HG03469 (cell line): ENCODE data around the gene ZC3H4.
"Not testable (repeated sequence)": the region's sequence is repeated elsewhere in the genome, so short reads cannot be mapped to it uniquely, and the experiment has no call there.

ENCODE experiments used
- ATAC-seq: cut with Tn5 transposase; IDR thresholded peaks from one replicate; pipeline ENCODE4 v1.9.1; 2021; ENCODE audit warnings: mild to moderate bottlenecking, moderate library complexity, moderate number of reproducible peaks; ENCODE audit not compliant: unreplicated experiment

The ZC3H4 gene

DNA sequence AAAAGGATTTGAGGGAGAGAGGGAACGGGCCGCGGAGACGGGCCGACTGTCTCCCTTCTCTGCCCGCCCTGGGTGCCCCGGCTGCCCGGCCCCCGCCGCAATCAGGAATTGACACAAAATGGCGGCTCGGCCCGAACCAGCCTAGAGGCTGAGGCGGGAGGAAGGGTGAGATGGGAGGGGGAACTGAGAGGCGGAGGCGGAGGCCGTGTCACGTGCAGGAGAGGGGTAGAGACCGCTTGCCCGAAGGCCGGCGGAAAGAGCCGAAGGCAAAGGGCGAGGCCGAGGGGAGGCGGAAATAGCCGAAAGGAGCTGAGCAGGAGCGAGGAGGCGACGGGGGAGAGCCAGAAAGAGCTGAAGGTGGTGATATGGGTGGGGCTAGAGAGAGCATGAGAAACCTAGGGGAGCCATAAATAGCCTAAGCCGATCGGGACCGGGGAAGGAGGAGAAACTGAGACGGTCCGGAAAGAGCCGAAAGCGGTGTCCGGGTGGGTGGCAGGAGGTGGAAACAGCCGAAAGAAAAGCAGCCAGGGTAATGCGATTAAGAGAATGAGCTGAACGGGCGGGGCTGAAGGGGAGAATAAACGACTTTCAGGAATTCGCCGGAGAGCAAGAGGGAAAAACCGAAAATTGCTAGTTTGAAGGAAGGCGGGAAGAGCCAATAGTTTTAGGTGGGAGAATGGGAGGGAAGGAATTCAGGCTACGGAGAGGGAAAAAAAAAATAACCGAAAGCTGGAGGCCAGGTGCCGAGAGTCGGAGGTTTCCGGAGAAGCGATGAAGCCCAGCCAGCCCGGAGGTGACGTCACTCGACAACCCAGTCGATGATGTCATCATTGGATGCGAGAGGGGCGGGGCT lies at the start of gene ZC3H4:
Gene ZC3H4, minus strand, starts transcription at position 780 of the 853 bp plus-strand sequence. CDS start 1,192 bp downstream, outside the sequence.
- ATAC-seq = peak; percentile 71

DNA sequence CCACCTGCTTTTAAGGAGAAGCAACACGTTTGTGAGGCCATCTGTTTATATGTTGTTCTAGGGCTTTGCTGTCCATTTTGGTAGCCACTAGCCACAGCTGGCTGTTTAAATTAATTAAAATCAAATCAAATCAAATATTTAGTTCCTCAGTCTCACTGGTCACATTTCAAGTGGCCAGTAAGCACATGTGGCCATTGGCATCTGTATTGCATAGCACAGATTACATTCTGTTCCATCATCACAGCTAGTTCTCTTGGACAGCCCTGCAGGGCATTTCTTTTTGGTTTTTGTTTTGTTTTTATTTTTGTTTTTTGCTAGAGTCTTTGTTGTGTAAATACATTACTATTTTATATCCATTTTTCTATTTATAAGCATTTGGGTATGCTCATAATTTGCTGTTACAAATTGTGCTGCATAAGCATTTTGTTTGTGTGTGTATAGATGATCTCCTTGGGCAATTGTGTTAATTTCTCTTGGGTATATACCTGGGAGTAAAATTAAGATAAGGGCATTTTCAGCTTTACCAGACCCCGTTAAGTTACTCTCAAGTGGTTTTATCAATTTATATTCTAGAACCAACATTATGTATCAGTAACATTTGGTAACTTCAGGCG lies 48.4 kb upstream of the ZC3H4 start:
- no peak for ATAC-seq

DNA sequence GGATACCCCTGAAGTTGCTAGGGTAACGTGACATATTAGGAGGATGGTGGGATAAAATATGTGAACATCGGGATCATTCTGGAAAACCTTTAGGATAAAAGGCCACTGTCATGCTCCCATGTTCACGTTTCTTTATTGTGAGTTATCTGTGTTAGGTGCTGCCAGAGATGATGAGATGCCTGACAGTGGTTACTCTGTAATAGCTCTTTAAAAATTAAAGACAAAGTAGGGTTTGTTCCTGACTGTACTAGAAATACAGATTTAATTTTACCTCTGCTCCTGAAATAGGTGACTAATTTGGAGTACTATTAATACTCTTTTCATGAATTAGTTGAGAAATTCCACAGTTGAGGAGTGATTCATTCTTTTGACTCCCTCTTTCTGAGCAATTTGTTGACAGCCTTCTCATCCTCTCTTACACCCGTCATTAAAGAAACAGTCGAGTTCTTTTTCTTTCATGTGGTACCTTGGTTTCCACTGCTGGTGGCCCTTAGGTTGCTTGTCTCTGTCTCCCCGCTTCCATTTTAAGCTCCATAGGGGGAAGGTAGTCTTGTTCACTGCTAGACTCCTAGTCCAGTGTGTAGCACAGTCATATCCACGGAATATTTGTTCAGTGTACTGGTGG lies 45.4 kb upstream of the ZC3H4 start:
- ATAC-seq = no peak

DNA sequence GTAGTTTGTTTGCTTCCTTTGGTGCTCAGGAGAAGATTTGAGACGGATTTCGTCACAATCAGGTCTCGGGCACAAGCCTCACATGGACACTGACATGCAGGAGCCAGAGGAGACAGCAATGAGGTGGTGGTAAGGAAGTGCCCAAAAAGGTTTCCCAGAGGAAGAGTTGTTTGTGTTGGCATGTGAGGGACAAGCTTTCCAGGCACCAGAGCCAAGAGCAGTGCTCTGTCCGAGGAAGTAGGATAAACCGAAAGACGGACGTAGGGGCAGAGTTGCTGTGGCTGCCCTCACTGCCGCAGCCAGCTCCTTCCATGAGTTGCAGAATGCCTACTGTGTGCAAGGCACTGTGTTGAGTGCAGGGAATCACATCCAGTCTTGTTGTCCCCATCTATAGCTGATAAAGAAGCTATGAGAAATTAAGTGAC lies 44.8 kb upstream of the ZC3H4 start:
- ATAC-seq = no peak

DNA sequence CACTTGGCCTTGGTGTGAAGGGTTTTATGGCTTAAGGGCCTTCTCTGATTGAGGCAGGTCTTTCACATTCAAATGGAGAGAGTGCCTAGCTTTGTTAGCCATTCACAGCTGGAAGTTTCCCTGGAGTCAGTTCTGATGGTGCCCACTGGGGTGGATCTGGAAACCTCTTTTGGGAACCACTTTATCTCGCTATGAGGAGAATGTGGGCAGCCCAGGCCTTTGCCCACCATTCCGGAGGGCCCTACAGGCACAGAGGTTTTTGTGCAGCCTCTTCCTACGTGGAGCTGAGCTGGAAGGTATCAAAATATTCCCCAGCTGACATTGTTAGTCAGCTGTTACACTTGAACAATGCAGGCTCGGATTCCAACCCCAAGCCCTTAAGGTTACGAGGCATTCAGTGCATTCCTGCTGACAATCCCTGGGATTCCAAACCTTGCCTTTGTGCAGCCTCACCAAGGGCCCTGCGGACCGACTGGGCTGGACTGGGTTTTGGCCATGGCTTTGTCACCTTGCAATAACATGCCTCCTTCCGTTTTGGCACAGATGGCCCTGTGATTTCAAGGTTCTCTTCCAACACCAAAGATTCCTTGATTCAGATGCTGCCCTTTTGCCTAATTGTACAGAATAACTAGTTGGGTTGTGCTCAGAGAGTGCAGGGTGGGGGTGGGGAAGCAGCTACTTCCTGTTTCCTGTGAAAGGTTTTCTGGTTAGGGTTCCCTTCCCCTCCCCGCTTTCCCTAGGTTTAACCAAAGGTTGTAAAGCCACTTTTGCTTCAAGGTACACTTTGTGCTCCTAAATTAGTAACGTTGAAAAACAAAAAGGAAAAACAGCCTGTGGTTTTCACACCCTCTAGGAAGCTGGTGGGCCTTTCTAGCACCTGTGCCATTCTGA lies 44.1 kb upstream of the ZC3H4 start:
- ATAC-seq = no peak

DNA sequence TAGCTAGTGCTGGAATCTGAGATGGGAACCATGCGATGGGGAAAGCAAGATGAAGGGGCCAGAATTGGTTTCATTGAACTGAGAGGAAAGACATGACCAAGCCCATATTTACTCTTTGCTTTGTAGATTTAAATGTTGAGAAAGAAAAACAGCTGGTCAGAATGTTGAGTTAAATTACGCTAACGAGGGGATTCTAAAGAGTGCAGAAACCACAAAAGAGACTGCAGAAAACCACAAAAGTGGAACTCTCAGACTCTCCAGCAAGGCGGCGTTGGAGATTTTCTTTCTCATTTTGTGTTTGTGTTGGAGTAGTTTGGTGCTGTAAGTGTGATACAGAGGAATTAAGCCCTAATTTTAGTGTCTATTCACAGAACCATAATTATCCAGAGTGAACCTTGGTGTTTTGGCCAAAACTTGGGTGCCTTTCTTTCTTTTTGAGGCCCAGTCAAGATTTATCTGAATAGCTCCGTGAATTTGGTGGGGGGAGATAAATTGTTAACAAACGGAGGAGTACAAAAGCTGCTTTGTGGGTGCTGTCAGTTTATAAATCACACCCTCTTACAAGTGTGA lies 43.4 kb upstream of the ZC3H4 start:
- ATAC-seq = no peak

DNA sequence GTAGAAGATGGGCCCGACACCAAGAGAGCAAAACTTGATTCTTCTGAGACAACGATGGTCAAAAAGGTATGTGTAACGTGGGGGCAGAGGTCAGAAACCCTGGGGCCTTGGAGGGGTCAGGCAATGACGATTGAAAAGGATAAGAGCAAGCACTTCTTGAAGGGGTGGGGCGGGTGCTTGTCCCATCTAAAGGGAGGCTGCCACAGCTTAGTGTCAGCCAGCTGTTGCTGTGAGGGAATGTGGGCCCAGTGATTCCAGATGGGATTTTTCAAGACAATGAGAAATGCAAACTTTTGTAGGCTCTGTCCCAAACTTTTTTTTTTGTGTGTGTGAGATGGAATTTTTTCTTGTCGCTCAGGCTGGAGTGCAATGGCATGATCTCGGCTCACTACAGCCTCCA lies 41.6 kb upstream of the ZC3H4 start:
- ATAC-seq = no peak

DNA sequence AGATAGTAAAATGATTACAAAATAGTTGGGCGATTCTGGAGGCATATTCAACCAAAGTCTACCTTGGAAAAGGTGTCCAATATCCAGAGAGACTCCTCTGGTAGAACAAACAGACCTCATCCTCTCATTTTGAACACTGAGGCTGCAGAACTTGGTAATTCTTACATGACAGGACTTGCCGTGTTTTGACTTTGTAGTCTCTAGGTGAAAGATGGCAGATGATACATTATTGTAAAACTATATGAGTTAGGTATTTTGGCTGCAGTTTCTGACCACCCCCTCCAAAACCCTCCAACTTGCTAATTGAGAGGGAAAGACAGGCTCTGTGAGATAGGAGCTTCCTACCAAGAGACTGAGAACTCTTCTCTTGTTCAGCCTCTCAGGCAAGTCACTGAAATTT lies 39.7 kb upstream of the ZC3H4 start:
- ATAC-seq = no peak

DNA sequence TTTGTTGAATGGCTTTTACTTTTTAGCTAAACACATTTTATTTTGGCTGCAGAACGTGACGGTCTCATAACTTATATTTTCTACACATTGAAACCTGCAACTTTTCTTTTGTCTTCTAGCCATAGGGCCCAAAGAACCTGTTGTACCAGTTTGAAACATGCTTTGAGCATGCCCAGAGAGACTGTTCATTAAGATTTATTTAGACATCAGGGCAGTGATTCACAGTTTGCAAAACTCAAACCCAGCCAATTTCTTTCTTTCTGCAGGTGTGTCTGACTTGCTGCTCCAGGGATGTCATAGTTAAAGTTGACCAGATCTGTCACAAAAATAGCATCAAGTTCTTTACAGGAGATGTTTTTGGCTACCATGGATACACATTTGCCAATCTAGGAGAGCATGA lies 39.1 kb upstream of the ZC3H4 start:
- no peak for ATAC-seq

DNA sequence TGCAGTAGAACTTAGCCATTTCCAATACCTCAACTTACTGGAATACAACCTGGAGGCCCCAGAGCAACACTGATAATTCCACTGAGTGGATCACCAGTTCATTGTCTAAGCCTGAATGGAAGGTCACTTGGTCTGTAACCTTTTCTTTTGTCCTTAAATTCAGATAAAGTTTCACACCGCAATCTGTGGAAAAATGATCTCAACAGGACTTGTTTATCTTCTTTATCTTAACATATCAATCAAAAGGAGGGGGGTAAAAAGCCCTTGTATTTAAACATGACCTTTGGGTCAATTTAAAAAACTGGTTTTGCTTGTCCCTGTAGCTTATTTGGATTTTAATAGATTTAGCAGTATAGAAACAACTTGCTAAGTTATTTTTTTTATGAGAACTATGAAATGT lies 38.6 kb upstream of the ZC3H4 start:
- no peak for ATAC-seq

DNA sequence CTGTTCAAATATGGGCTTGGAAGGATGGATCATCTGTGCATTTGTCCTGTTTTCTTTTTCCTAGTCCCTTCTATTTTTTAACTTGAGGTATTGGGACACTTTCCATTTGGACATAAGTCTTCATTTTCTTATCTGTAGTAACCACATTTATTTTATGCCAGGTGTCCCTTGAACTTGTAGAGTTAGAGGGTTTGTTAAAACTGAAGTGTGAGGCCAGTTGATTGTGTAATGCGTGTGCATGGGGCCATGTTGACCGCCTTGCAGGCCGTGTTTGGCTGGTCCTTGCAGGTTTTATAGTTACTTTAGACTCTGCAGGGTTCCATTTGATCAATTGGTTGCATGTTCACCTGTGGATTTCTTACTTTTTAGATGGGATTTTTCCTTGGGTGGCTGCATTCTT lies 38.1 kb upstream of the ZC3H4 start:
- ATAC-seq = no peak

DNA sequence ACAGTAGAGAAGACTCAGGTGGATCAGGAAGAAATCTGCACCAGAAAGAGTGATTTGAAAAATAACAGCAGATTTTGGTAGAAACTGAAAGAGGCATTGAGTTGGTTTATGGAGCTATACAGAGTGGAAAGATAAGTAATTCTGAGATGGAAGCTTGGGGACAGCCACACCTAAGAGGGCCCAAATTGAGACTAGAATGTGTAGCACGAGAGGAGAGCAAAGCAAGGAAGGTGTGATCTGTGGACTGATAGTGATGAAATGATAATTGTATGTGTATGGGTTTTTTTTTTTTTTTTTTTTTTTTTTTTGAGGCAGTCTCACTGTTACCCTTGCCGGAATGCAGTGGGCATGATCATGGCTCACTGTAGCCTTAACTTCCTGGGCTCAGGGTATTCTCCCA lies 33.3 kb upstream of the ZC3H4 start:
- ATAC-seq = no peak

DNA sequence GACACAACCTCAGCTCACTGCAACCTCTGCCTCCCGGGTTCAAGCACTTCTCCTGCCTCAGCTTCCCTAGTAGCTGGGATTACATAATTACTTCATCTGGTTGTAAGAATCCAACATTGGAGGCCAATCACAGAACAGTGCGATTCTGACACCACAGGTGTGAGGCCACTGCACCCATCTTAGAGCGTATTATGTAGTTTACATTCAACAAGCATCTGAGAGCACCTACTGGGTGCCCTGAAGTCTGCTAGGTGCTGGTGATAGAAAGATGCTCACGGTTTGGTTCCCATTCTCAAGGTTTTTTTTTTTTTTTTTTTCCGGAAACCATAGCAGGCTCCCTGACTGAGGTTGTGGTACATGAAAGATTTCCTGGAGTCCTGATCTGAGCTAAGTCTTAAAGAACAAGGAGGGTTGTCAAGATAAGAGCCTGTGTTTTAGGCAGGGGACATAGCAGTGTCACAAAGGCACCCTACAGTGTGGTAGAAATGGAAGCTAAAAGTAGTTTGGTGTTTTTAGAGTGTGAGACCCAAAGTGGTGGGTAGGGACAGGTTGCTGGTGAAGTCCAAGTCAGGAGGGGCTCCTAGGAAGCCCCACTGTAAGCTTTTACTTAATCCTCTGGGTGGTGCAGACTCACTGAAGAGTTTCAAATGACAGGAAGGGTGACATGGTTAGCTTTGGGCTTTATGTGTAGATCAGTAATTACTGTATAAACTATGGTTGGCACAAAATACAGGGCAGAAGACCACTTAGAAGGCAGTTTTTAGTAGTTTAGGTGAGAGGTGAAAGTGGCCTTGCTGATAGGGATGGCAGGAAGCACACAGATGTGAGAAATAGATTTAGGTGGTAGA lies 32.3 kb upstream of the ZC3H4 start:
- no peak for ATAC-seq

DNA sequence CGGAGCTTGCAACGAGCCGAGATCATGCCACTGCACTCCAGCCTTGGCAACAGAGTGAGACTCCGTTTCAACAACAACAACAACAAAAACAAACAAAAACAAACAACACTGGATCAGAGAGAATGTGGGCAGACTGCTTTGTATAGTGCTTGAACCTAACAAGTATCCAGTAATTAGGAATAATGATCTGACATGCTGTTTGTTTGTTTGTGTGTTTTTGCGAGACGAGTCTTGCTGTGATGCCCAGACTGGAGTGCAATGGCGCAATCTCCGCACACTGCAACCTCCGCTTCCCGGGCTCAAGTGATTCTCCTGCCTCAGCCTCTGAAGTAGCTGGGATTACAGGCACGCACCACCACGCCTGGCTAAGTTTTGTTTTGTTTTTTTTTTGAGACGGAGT lies 31.1 kb upstream of the ZC3H4 start:
- no peak for ATAC-seq

DNA sequence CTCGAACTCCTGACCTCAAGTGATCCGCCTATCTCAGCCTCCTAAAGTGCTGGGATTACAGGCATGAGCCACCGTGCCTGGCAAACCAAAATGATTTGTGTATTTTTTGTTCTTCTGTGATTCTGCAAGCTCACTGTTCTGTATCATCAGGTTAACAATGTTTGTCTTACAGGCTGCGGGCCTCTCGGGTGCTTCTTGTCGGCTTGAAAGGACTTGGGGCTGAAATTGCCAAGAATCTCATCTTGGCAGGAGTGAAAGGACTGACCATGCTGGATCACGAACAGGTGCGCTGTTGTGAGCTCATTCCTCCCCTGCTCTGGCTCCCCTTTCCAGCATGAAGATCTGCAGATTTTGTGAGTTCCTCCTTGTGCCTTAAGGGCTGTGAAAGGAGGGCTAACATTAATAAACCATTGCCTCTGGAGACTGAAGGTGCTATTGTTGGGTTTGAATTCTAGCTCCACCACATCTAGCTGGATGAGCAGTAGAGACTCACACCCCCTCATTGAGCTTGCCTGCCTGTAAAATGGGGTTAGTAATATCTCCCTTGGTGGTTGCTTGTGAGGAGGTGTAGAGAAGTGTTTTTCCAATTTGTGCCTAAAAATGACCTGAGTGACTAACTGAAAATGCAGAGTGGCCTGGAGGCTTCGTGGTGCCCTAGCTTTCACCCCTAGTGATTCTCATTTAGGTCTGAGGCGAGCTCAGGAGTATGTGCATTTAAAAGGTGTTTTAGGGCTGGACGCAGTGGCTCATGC lies 29.9 kb upstream of the ZC3H4 start:
- ATAC-seq = no peak

DNA sequence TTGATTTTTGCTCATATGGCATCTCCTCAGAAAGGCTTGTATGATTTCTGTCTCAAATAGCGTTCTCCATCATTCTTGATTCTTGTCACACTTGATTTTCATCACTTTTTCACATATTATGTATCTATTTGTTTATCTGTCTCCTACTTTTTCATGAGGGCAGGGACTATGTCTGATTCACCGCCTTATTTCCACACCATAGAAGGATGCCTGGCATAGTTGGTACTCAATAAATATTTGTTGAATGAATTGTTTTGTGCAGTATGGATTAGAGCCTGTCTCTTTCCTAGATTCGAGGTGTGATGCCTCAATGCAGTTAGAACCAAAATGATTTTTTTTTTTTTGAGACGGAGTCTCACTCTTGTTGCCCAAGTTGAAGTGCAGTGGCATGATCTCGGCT lies 29.2 kb upstream of the ZC3H4 start:
- no peak for ATAC-seq

DNA sequence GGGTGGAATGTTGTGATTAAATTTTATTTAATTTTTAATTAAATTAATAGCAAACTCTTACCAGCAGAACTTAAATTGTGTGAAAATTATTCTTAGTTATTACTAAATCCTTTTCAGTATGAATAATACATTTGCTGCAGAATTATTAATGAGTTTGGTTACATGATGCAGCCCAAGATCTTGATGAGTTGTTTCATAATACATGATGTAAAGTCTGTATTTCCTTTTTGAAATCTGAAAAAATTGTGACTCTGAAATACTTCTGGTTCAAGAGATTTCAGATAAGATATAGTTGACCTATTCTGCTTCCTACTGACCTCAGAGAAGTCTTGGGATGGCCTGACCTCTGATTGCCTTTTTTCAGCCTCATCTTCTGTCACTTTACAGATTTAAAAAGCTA lies 28.1 kb upstream of the ZC3H4 start:
- no peak for ATAC-seq

DNA sequence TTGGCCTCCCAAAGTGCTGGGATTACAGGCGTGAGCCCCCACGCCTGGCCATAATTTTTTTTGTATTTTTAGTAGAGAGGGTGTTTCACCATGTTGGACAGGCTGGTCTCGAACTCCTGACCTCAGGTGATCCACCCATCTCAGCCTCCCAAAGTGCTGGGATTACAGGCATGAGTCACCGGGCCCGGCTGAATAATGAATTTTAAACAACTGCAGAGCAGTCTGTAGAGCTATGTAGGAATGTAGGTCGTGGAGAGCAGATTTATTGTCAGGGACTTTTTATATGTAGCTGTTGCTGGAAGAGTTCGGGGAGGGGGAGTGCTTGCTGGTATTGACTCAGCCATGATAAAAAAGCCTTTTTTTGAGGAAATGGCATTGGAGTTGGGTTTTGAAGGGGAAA lies 27.7 kb upstream of the ZC3H4 start:
- ATAC-seq = not testable (repeated sequence)

DNA sequence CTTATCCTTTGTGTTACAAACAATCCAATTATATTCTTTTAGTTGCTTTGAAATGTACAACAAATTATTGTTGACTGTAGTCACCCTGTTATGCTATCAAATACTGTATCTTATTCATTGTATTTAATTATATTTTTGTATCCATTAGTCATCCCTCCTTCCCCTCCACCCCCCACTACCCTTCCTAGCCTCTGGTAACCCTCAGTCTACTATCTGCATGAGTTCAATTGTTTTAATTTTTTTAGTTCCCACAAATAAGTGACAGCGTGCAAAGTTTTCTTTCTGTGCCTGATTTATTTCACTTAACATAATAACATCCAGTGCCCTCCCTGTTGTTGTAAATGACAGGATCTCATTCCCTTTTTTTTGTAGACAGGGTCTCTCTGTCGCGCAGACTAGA lies 21.6 kb upstream of the ZC3H4 start:
- ATAC-seq = no peak
